ENCODE measurements around the gene TWIST1. TPM values are rescaled to one million over a fixed set of nuclear protein-coding genes. Genes with fewer than 3 reads are reported as not detected.

TWIST1 gene
- total RNA-seq, 1 donor from 2014 or later: 5.7 TPM

GRCh38 chr7:19133390-19133789, 16.0 kb upstream of the TWIST1 start:
- Histone ChIP-seq H2AFZ (ENCODE audit: low read depth, low read length) (no peak overlapping the region), H3K9ac (ENCODE audit: low read length) (no peak overlapping the region), H3K27ac (ENCODE audit: low read depth, low read length) (no peak overlapping the region), H3K4me3 (ENCODE audit: insufficient read depth, low read depth, low read length) (no peak overlapping the region), H3K4me2 (ENCODE audit: low read length) (no peak overlapping the region), H3K9me3 (ENCODE audit: insufficient read depth, low read depth, low read length) (no peaks in the 10 kb centered on the region), H3K36me3 (ENCODE audit: insufficient read depth, low read length) (no peaks in the 10 kb centered on the region), H4K20me1 (ENCODE audit: insufficient read depth, low read length) (no peaks in the 10 kb centered on the region), H3K79me2 (ENCODE audit: insufficient read depth, low read length) (no peaks in the 10 kb centered on the region), H3K27me3 (ENCODE audit: insufficient read depth, low read length) (no peaks in the 10 kb centered on the region), H3K4me1 (ENCODE audit: insufficient read depth, low read length) (no peaks in the 10 kb centered on the region)
- Mint-ChIP-seq H3K27me3 (ENCODE audit: low read depth, unreplicated experiment) (no peaks in the 10 kb centered on the region), H3K9me3 (ENCODE audit: unreplicated experiment) (no peaks in the 10 kb centered on the region), H3K27ac (ENCODE audit: unreplicated experiment) (no peak overlapping the region), H3K4me1 (ENCODE audit: low read depth, unreplicated experiment) (no peaks in the 10 kb centered on the region), H3K4me3 (ENCODE audit: unreplicated experiment) (no peak overlapping the region), H3K36me3 (ENCODE audit: low read depth, unreplicated experiment) (no peaks in the 10 kb centered on the region)
- DNase-seq (ENCODE audit: low read depth): no peak
- TF ChIP-seq CTCF (IDR thresholded peaks at IDR 0.05; ENCODE audit: insufficient read depth, low read depth, low read length): no peak
- no peak for TF ChIP-seq EZH2 (IDR thresholded peaks at IDR 0.05; ENCODE audit: insufficient read depth, low read length)
- FAIRE-seq: no peak

GRCh38 chr7:19128856-19129255, 11.4 kb upstream of the TWIST1 start:
- Mint-ChIP-seq H3K27ac (ENCODE audit: unreplicated experiment) (no peak overlapping the region), H3K36me3 (ENCODE audit: low read depth, unreplicated experiment) (no peaks in the 10 kb centered on the region), H3K27me3 (ENCODE audit: low read depth, unreplicated experiment) (peaks cover 4% of the 10 kb centered on the region), H3K4me1 (ENCODE audit: low read depth, unreplicated experiment) (no peaks in the 10 kb centered on the region), H3K4me3 (ENCODE audit: unreplicated experiment) (no peak overlapping the region), H3K9me3 (ENCODE audit: unreplicated experiment) (no peaks in the 10 kb centered on the region)
- no peak overlapping the region for H3K9ac ChIP-seq (ENCODE audit: low read length)
- no peak overlapping the region for H2AFZ ChIP-seq (ENCODE audit: low read depth, low read length)
- no peaks in the 10 kb centered on the region for H4K20me1 ChIP-seq (ENCODE audit: insufficient read depth, low read length)
- TF ChIP-seq EZH2 (IDR thresholded peaks at IDR 0.05; ENCODE audit: insufficient read depth, low read length) (no peak), CTCF (IDR thresholded peaks at IDR 0.05; ENCODE audit: insufficient read depth, low read depth, low read length) (no peak)
- no peaks in the 10 kb centered on the region for H3K9me3 ChIP-seq (ENCODE audit: insufficient read depth, low read depth, low read length)
- DNase-seq (ENCODE audit: low read depth) (no peak), FAIRE-seq (no peak)
- H3K4me1 ChIP-seq (ENCODE audit: insufficient read depth, low read length): no peaks in the 10 kb centered on the region
- no peaks in the 10 kb centered on the region for H3K36me3 ChIP-seq (ENCODE audit: insufficient read depth, low read length)
- H3K27me3 ChIP-seq (ENCODE audit: insufficient read depth, low read length): no peaks in the 10 kb centered on the region
- H3K4me3 ChIP-seq (ENCODE audit: insufficient read depth, low read depth, low read length): no peak overlapping the region
- no peak overlapping the region for H3K4me2 ChIP-seq (ENCODE audit: low read length)
- H3K27ac ChIP-seq (ENCODE audit: low read depth, low read length): no peak overlapping the region
- H3K79me2 ChIP-seq (ENCODE audit: insufficient read depth, low read length): no peaks in the 10 kb centered on the region

GRCh38 chr7:19121977-19122588, 4.6 kb upstream of the TWIST1 start:
- no peaks in the 10 kb centered on the region for H3K9me3 ChIP-seq (ENCODE audit: insufficient read depth, low read depth, low read length)
- FAIRE-seq (peak; percentile 82), DNase-seq (ENCODE audit: low read depth) (no peak)
- H3K4me3 ChIP-seq (ENCODE audit: insufficient read depth, low read depth, low read length): no peak overlapping the region
- no peaks in the 10 kb centered on the region for H3K36me3 ChIP-seq (ENCODE audit: insufficient read depth, low read length)
- no peak overlapping the region for H3K4me3 Mint-ChIP-seq (ENCODE audit: unreplicated experiment)
- H3K9me3 Mint-ChIP-seq (ENCODE audit: unreplicated experiment): no peaks in the 10 kb centered on the region
- H3K27me3 ChIP-seq (ENCODE audit: insufficient read depth, low read length): peaks cover 21% of the 10 kb centered on the region
- no peak overlapping the region for H3K27ac Mint-ChIP-seq (ENCODE audit: unreplicated experiment)
- H3K4me2 ChIP-seq (ENCODE audit: low read length): no peak overlapping the region
- H3K27me3 Mint-ChIP-seq (ENCODE audit: low read depth, unreplicated experiment): peaks cover 27% of the 10 kb centered on the region
- no peak overlapping the region for H2AFZ ChIP-seq (ENCODE audit: low read depth, low read length)
- H4K20me1 ChIP-seq (ENCODE audit: insufficient read depth, low read length): no peaks in the 10 kb centered on the region
- H3K4me1 ChIP-seq (ENCODE audit: insufficient read depth, low read length): peaks cover 13% of the 10 kb centered on the region
- no peak overlapping the region for H3K9ac ChIP-seq (ENCODE audit: low read length)
- TF ChIP-seq EZH2 (IDR thresholded peaks at IDR 0.05; ENCODE audit: insufficient read depth, low read length) (no peak), CTCF (IDR thresholded peaks at IDR 0.05; ENCODE audit: insufficient read depth, low read depth, low read length) (peak; percentile 93)
- no peak overlapping the region for H3K27ac ChIP-seq (ENCODE audit: low read depth, low read length)
- no peaks in the 10 kb centered on the region for H3K36me3 Mint-ChIP-seq (ENCODE audit: low read depth, unreplicated experiment)
- H3K4me1 Mint-ChIP-seq (ENCODE audit: low read depth, unreplicated experiment): peaks cover 11% of the 10 kb centered on the region
- H3K79me2 ChIP-seq (ENCODE audit: insufficient read depth, low read length): no peaks in the 10 kb centered on the region

Data from astrocyte (in vitro differentiated cells and primary cell).